Inferior parietal cortex (tissue), 1 donor: ENCODE measurements around the gene FBXO24.
A peak's percentile ranks its signal among the peaks of the same experiment; 100 is the strongest.
"Not testable (repeated sequence)": the region's sequence is repeated elsewhere in the genome, so short reads cannot be mapped to it uniquely, and the experiment has no call there.

Source experiments
- DNase-seq: peaks from one replicate; pipeline ENCODE4 v3.0.0-alpha.2; 2016; ENCODE audit errors: extremely low spot score

FBXO24 gene

GRCh38 chr7:100586266-100587025 lies at the start of gene FBXO24:
Gene FBXO24 (plus strand): TSS chr7:100586328. CDS start chr7:100586626, 298 bp downstream.
- peak; percentile 100 for DNase-seq

- not testable (repeated sequence) for DNase-seq
These were observed 49.4 kb upstream of the FBXO24 start for GRCh38 chr7:100536695-100537094.

- DNase-seq: no peak
These were observed 47.8 kb upstream of the FBXO24 start for GRCh38 chr7:100538348-100538653.

- DNase-seq: peak; percentile 100
These were observed 47.3 kb upstream of the FBXO24 start, which contains the start of gene AGFG2 for GRCh38 chr7:100538654-100539435. Gene AGFG2 (plus strand): TSS chr7:100539203. CDS start chr7:100539347, 144 bp downstream.

- DNase-seq: no peak
These were observed 46.6 kb upstream of the FBXO24 start for GRCh38 chr7:100539436-100540006.

- DNase-seq: no peak
These were observed 45.9 kb upstream of the FBXO24 start for GRCh38 chr7:100540073-100540723.

GRCh38 chr7:100541309-100541708 lies 44.8 kb upstream of the FBXO24 start:
- DNase-seq: not testable (repeated sequence)

- DNase-seq: peak; percentile 44
These were observed 42.5 kb upstream of the FBXO24 start for GRCh38 chr7:100543586-100543985.

GRCh38 chr7:100544386-100544785 lies 41.7 kb upstream of the FBXO24 start:
- no peak for DNase-seq

GRCh38 chr7:100544967-100545359 lies 41.2 kb upstream of the FBXO24 start:
- peak; percentile 51 for DNase-seq

- peak; percentile 39 for DNase-seq
These were observed 40.6 kb upstream of the FBXO24 start for GRCh38 chr7:100545360-100546128.

GRCh38 chr7:100546129-100546925 lies 39.8 kb upstream of the FBXO24 start:
- DNase-seq: no peak

- peak; percentile 17 for DNase-seq
These were observed 39.0 kb upstream of the FBXO24 start for GRCh38 chr7:100546926-100547800.

GRCh38 chr7:100547872-100548271 lies 38.3 kb upstream of the FBXO24 start:
- DNase-seq: no peak

GRCh38 chr7:100548446-100548845 lies 37.7 kb upstream of the FBXO24 start:
- DNase-seq: not testable (repeated sequence)

GRCh38 chr7:100552532-100552931 lies 33.6 kb upstream of the FBXO24 start:
- no peak for DNase-seq

GRCh38 chr7:100553032-100553431 lies 33.1 kb upstream of the FBXO24 start:
- DNase-seq: no peak

- DNase-seq: no peak
These were observed 30.4 kb upstream of the FBXO24 start for GRCh38 chr7:100555701-100556100.

- DNase-seq: no peak
These were observed 29.6 kb upstream of the FBXO24 start for GRCh38 chr7:100556541-100556940.

- no peak for DNase-seq
These were observed 27.0 kb upstream of the FBXO24 start for GRCh38 chr7:100559127-100559526.
